GM19438 (cell line): ENCODE measurements around the gene SPOCK1.

ENCODE experiments used
- ATAC-seq: cut with Tn5 transposase; IDR thresholded peaks from one replicate; pipeline ENCODE4 v1.9.1; 2021; ENCODE audit warnings: low read depth; ENCODE audit not compliant: unreplicated experiment

SPOCK1 gene

GRCh38 chr5:137207023-137207760 lies 291.9 kb downstream of the SPOCK1 start:
- ATAC-seq, result no peak

- ATAC-seq, result no peak
These were observed 293.0 kb downstream of the SPOCK1 start for GRCh38 chr5:137206030-137206715.

GRCh38 chr5:137205231-137206027 lies 293.7 kb downstream of the SPOCK1 start:
- no peak for ATAC-seq

- ATAC-seq, result no peak
These were observed 296.0 kb downstream of the SPOCK1 start for GRCh38 chr5:137203011-137203632.

- no peak for ATAC-seq
These were observed 297.2 kb downstream of the SPOCK1 start for GRCh38 chr5:137201876-137202275.

- no peak for ATAC-seq
These were observed 298.0 kb downstream of the SPOCK1 start for GRCh38 chr5:137200906-137201700.

- ATAC-seq, result no peak
These were observed 299.2 kb downstream of the SPOCK1 start for GRCh38 chr5:137199966-137200365.

GRCh38 chr5:137199201-137199600 lies 299.9 kb downstream of the SPOCK1 start:
- no peak for ATAC-seq

- ATAC-seq, result no peak
These were observed 303.6 kb downstream of the SPOCK1 start for GRCh38 chr5:137195483-137195882.

GRCh38 chr5:137194300-137194699 lies 304.8 kb downstream of the SPOCK1 start:
- no peak for ATAC-seq

GRCh38 chr5:137192293-137192743 lies 306.8 kb downstream of the SPOCK1 start:
- no peak for ATAC-seq

GRCh38 chr5:137191179-137191578 lies 307.9 kb downstream of the SPOCK1 start:
- no peak for ATAC-seq

GRCh38 chr5:137190441-137190840 lies 308.7 kb downstream of the SPOCK1 start:
- ATAC-seq, result no peak

GRCh38 chr5:137190031-137190430 lies 309.1 kb downstream of the SPOCK1 start:
- ATAC-seq, result no peak

GRCh38 chr5:137188566-137188965 lies 310.6 kb downstream of the SPOCK1 start:
- no peak for ATAC-seq

- ATAC-seq, result no peak
These were observed 312.2 kb downstream of the SPOCK1 start for GRCh38 chr5:137186759-137187461.

GRCh38 chr5:137185193-137185592 lies 313.9 kb downstream of the SPOCK1 start:
- no peak for ATAC-seq

GRCh38 chr5:137184734-137185133 lies 314.4 kb downstream of the SPOCK1 start:
- ATAC-seq, result no peak

GRCh38 chr5:137182576-137182975 lies 316.6 kb downstream of the SPOCK1 start:
- ATAC-seq, result no peak
